ENCODE measurements around the gene PYROXD2.
"Not testable (repeated sequence)": the region's sequence is repeated elsewhere in the genome, so short reads cannot be mapped to it uniquely, and the experiment has no call there.

Gene PYROXD2

DNA sequence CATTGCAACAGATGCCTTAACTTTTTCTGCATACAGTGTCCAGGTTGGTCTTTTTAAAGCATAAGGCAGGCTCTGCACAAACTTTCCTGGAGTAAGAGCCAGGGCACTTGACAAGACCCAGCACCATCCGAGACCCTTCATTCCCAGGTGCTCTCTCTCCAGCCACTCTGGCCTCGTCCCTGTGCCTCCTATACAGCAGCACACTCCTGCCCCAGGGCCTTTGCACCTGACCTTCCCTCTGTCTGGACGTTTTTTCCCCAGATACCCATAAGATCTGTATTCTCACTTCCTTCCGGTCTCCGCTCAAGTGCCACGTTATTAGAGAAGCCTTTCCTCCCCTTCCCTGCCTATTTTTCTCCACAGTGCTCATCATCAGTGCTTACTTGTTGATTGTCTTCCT, 25.6 kb downstream of the PYROXD2 start:
- no peak for DNase-seq

DNA sequence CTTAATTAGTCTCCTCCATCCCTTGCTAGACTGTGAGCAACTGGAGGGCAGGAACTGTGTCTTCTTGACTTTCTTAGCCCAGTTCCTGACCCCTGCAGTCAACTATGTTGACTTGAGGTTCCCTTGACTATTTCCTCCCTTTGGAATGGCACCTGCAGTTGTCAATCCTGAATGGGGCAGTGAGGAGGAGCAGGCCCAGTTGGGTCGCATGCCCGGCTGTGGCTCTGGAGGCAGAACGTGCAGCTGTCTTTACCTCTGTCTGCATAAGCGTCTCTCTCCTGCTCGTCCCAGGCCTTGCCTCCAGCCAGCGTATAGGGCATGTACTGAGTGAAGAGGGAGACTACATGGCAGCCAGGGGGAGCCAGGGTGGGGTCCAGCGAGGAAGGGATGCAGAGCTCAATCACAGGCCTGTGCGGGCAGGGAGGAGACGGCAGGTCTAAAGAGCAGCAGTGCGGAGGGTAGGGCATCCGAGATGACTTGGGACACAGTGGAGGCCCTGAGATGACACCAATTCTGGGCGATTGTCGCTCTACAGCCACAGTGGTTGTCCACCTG, 26.8 kb downstream of the PYROXD2 start:
- DNase-seq: no peak

DNA sequence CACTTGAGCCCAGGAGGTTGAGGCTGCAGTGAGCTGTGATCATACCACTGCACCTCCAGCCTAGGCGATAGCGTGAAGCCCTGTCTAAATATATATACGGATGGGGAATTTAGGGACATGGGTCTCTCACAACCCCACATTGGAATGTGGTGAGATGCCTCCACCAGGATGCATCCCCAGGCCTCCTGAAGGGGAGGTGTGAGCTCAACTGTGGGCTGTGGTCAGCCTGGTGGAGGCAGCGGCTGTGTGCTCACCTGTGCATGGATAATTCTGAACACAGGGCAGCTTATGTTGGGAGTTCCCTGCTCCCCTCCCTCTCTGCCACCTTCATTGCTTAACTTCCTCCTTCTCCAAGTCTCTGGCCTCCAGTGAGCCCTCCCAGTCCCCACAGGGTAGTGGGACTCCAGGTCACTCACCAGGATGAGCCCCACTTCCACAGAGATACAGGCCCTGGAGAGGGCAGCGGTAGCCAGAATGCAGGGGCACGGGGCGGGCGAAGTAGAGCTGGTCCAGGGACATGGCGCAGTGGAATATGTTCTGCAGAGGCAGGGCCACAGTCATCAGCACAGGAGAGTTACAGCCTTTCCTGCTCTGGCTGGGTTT, 30.4 kb downstream of the PYROXD2 start:
- DNase-seq: no peak

DNA sequence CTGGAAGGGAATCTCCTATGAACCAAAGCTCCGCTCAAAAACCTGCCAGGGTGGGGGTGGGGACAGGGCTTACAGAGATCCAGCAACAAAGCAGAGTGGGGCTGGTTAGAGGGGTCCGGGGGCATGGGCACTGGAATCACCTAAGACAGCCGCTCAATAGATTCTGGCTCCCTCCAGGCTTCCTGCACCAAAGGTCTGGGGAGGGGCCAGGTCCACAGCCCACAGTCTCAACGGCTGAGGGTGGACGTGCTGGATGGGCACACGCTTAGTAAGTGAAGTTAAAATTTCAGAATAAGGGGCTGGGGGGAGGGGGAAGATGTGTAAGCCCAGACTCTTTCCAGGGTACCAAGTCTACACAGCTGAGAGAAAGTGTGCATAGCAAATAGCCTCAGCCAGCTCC, 31.1 kb downstream of the PYROXD2 start:
- no peak for DNase-seq

DNA sequence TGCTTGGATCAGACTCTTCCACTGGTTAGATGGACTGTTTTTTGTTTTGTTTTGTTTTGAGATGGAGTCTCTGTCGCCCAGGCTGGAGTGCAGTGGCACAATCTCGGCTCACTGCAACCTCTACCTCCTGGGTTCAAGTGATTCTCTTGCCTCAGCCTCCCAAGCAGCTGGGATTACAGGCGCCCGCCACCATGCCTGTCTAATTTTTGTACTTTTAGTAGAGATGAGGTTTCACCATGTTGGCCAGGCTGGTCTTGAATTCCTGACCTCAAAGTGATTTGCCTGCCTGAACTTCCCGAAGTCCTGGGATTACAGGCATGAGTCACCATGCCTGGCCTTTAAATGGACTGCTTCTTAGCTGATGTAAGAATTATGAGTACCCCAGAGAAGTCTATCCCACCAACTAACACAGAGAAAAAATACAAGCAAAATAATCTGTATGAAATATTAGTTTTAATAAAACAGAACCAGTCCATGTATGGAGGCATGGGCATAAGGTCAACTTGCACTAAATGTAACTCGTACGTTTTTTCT, 31.8 kb downstream of the PYROXD2 start:
- not testable (repeated sequence) for DNase-seq

DNA sequence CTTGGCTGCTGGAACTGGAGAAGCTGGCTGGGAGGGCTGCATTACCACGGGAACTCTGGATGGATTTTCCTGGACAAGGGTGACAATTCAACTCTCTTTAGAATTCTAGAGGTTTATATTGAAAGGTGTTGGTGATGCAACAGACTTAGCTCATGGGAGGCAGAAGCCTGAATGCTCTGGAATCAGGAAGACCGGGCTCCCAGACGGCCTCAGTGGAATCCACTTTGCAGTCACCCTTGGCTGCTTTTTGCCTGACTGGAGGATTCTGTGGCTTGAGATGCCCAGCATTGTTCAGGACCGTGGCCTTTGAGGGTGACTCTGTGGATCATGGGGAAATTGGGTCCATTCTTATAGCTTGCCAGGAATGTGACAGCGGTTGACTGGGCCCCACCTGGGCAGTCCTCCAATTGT, 32.3 kb downstream of the PYROXD2 start:
- DNase-seq: no peak

DNA sequence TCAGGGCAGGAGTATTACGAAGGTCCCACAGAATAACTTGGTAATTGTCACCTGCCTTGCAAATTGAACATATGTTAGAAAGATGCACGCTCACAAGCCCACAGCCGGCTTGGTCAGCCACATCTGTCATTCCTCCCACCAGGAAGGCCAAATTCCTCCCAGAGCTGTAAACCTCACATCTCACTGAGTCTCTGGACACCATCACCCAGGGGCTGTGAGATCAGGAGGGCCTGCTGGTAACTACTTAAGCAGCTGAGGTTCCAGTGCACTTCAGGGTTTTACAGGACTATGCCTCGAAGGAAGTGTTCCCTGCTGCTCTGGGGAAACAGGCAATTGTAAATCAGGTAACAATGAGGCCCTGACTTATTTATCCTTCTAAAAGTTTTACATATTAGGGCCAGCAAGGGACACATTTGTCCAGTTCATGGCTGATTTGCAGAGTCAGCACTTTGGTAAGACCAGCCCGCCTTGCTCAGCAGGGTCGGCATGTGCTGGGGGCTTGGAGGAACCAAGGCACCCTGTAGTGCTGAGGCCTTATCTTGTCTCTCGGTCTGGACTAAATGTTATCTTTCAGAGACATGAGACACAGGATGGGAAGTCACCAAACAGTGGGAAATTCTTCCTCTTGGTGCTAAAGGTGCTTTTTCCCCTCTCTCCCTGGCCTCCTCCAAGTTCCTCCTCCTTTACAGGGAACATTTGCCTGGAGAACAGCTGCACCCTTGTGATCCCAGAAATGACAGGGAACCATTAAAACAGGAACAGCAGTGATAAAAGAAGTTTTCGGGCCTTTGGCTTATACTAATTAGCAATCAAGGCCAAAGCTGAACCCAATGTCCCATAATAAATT, 34.3 kb downstream of the PYROXD2 start:
- DNase-seq: no peak

DNA sequence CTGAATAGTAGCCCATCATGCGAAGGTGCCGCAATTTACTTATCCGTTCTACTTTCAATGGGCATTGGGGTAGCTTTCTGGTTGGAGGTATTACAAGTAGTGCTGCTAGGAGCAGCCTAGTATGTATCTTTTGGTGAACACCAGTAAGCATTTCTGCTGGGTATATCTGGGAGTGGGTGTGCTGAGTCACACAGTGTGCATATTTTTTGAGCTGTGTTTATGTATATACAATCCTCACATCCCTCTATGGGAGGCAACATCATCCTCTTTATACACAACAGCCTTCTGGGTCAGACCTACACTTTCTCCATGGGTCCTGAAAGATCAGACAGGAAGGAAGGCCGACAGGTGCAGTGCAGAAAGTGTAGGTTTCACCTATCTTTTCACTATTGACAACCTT, 36.3 kb downstream of the PYROXD2 start:
- no peak for DNase-seq

DNA sequence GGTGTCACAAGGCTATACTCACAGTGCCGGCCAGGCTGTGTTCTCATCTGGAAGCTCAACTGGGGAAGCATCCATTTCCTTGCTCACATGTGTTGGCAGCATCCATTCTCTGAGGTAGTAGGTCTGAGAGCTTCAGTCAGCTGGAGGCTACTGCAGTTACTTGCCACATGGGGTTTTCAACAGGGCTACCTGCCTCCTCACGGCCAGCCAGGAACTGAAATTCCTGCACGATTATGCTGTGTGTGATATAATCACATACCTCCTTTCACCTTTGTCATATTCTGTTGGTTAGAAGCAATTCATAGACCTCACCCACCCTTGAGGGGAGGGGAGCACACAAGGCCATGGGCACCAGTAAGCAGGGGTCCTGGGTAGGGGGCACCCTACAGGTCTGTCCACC, 37.4 kb downstream of the PYROXD2 start:
- DNase-seq: no peak

DNA sequence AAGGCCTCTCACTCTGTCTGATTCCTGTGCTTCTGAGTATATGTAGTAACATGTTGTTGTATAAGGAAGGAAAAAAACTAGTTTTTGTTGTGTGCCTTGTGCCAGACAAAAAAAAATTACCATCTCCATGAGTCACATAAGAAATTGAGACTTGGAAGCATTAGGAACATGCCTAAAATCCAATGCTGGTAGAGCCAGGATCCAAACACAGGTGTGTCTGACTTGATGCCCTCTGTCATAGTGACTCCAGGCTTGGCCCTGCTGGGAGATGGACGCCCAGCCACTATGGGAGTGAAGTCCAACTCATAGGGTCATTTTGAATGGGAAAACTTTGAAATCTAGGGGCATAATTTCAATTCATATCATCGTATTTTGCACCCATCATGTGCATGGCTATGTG, 38.0 kb downstream of the PYROXD2 start:
- no peak for DNase-seq

DNA sequence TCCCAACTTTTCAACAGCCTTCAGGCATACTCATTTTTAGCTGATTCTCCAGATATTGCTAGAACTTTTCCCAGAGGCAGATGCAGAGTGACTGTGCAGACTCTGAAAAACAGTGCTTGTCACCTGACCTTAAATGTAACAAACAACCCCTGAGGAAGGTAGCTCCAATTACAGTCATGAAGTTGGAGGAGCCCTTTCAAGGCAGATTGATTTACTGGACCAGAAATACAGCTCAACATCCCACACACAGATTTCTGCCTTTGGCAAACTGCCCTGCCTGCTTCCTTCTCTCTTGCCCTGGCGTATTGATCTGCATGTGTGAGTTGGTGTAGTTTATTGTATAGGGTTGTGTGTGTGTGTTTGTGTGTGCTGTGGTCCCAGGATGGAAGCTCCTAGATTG, 38.5 kb downstream of the PYROXD2 start:
- DNase-seq: no peak

DNA sequence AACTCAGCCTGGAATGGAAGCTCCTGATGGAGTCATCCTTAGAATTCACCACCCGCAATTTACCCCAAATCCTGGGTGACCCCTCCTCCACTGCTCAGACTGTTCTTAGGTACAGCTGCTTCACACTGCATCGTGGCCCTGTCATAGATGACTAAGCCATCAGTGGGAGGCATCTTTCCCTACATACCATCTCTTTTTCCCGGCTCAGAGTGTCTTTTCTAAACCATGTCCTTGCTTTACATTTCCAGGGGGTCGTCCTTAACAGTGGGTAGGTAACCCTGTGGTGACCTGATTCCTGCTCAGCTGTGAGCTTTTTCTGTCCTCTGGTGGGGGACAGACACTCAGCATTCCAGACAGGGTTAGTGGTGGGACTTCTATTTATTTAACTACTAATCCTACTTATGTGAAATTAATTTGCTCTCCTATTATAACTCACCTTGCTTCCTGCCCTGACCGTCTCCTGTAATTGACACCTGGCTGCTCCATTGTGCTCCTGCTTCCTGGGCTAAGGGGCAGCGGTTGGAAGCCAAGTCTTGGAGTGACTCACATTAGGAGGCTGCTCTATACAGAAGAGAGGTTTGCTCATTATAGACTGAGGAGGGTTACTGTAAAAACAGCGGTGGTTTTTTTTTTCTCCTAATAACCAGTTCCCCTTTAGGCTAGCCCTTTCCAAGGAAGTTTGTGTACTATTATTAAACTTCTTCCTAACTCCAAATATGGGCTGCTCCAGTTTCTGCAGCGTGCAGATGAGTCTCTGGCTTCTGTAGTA, 40.6 kb downstream of the PYROXD2 start:
- no peak for DNase-seq

DNA sequence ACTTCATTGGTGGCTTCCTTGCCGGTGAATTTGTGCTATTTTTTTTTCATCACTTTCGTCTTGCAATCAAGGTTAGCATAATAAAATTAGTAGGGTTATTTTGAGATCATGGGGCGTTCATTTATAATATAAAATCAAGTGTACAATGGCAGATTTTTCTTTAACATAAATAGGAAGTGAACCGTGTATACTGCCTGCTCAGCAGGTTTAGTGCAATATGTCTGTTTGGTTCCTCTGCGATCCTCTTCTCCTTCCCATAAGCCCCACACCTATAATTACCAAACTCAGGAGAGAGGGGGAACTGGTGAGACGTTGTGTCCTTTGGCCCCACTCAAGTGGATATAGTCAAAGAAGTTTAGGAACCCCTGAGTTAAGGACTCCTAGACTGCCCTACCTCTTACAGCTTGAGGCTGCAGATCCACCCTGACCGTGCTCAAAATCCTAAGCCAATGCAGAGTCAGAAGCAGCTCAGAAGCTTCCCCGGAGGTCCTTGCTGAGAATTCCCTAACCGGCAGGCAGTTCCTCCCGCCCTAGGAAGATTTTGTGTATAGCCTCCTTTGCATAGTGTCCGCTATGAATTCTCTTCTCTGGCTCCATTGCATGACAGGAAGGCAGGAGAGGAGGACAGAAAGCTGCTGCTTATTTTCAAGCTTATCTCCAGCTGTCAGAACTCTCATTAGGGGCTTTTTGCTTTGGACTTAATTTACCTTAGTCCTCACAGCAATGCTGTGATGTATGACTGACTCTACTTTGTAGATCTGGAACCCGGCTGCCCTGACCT, 41.5 kb downstream of the PYROXD2 start:
- no peak for DNase-seq

DNA sequence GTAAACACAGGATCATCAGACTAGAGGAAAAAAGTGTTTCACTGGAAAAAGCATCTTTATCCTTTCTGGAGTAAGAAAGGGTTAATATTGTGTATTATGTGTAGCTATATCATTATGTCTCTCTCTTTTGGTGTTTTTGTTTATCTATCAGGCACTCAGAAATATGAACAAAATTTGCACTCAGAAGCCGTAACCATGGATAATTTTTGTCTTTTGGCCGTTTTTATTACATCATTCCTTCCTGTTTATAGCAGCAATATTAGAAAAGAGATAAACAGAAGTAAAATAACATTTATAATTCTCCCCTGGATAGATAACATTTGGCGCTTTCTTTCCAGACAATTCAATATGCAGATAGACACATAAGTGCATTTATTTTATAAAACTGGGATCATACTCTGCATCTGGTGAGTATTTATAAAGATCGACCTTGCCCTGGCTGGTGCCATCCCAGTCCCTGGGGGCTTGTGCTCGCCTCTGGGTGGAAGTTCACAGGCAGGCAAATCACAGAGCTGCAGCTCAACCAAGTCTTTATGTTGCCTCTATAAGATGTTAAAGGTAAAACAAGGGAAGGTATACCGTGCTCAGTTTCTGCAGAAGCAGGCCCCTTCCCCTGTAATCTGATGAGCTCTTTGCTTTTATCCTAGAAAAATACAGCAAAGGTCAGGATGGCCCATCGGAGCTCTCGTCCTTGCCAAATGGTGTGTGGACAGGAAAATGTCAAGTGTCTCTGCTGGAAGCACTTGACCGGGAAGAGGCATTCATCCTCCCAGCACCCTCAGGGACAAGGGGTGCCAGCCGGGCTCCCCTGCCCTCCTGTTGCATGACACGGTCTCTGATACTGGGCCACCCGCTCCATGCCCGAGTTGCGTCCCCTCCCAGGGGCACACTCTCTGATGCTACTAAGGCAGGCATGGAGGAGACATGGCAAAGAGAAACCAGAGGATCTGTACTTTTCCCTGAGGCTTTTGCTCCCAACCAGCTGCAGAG, 43.9 kb downstream of the PYROXD2 start:
- no peak for DNase-seq

DNA sequence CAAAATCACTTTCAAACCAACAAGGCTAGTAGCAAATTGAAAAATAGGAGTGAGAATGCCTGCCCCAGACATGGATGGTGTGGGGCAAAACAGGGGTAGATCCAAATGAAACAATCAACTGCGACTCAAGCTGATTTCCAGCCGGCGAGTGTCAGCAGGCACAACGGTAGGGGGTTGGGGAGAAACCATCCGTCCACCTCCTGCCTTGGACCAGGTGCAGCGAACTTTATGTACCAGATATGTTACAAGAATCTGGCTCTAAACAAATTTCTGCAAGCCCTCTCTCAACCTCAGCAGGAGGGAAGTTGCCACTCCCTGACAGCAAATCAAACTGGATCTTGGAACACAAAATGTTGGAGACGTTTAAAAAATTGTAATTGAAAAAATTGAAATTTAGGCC, 45.2 kb downstream of the PYROXD2 start:
- no peak for DNase-seq

DNA sequence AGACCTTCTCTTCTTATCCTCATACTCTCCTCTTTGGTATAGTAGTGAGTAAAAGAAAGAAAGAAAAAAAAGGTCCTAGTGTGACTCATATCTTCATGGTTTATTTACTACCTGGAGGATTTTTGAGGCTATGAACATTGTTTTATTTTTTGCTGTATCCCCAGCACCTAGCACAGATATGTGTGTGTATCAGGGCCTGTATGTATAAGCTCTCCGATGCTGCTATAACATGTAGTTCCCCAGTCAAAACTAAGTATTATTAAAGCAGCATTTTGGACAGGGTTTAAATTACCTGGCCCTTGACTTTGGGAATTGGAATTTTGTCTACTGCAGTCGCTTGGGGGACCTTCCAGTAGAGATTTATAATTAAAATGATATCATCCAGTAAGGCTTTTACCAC, 46.3 kb downstream of the PYROXD2 start:
- no peak for DNase-seq

DNA sequence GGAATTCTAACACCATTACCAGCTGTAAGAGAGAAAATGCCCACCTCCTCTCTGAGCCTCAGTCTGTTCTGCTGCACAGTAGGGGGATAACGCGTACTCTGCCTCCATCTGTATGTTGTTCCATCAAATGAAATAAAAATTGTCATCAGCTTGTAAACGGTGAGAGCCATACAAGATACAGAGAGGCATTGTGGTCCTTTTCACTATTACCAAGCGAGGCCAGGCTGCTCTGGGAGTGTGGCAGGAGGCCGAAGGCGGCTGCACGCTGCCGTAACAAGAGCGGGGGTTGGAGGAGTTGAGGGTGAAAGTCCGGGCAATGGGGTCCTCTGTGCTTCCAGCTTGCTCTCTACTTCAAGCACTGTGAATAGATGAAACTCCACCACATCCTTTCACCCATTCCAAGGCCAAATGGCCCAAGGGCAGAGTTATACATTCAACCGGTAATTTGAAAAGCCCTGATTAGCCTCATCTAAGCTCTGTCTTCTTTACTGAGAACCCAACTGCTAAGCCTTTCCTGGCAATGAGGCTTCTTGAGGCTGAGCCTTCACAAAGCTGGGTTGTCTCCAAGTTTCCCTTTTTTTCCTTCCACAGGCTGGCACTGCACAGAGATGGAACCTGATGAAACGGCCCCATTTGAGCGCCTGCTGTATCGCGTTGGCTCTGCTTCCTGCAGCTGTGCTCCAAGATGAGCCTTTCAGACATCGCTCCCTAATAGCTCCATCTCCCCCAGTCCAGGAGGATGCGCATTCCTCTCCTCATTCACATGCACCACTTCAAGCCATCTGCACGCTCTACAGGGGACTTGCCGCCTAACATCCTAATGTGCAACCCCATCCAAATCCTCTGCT, 47.2 kb downstream of the PYROXD2 start:
- no peak for DNase-seq

DNA sequence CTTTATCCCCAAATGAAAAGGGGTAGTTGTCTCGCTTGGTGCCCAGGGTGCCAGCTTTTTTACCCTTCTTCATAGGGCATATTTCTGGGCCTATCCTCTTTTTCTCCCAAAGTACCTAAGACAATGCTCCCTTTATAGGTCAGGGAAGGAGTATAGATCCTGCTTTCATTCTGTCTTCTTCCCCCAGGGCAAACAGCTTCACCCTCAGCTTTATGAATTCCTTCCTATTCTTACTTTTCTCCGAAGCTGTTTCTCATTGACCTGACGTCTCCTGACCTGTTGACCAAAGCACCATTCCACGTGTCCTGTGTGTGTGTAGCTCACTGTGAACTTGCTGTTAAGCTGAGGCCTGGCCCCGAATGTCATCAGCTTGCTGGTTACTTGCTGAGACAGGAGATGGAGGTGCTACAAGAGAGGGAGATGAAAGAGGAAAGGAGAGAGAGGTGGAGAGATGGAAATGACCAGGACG, 48.9 kb downstream of the PYROXD2 start:
- no peak for DNase-seq

DNA sequence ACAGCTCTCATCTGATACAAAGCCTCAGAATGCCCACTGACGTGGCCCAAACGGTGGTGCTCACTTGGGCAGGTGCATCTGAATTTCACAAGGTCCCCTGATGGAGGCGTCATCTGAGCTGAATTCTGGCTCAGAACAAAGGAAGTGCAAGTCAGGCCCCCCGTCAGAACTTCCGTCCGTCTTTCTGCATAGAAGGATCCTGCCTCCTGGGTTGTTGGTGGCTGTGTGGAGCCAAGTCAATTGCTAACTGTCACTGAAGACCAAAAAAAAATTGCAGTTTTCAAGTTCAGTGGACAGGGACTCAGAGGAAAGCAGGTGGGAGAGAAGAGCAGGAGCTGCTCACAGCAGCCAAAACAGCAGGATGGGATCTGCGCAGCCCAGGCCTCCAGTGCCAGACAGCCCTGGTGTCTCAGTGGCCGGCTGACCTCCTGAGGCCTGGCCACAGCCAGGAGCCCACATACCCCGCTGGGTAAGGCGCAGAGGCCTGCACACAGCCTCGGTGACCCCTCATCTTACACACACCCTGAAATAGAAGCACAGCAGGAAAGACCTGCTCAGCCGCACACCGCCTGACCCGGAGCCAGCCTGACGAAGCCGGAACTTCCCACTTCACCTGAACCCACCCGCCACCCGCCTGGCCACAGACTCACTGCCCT, 49.4 kb downstream of the PYROXD2 start:
- no peak for DNase-seq

Data from T-helper 2 cell (primary cell).